HL-60 (cell line): ENCODE data around the gene NUMB.

Experiments
- CTCF ChIP-seq: IDR thresholded peaks from one replicate; pipeline ENCODE4 v1.5.1; 2011; ENCODE audit warnings: low read length, control low read depth, inconsistent platforms; ENCODE audit not compliant: insufficient read depth
- POLR2AphosphoS5 ChIP-seq: IDR thresholded peaks from 2 replicates; pipeline ENCODE4 v1.6.1; 2012; ENCODE audit warnings: low read depth
- TF ChIP-seq, protein P1 (sequence below): IDR thresholded peaks from 2 replicates; pipeline ENCODE4 v1.6.1; 2012; ENCODE audit warnings: low read depth; ENCODE audit not compliant: insufficient replicate concordance

DNA sequence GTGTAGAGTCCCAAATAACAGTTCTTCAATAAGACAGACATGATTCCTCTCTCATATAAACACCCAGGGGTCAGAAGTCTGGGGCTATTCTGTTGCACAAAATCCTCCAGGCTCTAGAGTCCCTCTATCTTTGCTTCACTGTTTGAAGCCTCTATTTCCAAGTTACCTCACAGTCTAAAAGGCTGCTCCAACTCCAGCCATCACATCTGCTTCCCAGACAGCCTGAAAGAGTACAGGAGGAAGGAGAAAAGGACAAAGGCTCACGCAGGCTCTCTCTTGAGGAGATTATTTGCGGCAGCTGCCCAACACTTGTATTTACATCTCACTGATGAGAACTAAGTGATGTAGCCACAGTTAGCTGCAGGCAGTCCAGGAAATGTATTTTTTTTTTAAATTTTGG, 214.6 kb downstream of the NUMB start:
- TF ChIP-seq CTCF (no peak), POLR2AphosphoS5 (no peak)
- TF ChIP-seq, protein P1, sequence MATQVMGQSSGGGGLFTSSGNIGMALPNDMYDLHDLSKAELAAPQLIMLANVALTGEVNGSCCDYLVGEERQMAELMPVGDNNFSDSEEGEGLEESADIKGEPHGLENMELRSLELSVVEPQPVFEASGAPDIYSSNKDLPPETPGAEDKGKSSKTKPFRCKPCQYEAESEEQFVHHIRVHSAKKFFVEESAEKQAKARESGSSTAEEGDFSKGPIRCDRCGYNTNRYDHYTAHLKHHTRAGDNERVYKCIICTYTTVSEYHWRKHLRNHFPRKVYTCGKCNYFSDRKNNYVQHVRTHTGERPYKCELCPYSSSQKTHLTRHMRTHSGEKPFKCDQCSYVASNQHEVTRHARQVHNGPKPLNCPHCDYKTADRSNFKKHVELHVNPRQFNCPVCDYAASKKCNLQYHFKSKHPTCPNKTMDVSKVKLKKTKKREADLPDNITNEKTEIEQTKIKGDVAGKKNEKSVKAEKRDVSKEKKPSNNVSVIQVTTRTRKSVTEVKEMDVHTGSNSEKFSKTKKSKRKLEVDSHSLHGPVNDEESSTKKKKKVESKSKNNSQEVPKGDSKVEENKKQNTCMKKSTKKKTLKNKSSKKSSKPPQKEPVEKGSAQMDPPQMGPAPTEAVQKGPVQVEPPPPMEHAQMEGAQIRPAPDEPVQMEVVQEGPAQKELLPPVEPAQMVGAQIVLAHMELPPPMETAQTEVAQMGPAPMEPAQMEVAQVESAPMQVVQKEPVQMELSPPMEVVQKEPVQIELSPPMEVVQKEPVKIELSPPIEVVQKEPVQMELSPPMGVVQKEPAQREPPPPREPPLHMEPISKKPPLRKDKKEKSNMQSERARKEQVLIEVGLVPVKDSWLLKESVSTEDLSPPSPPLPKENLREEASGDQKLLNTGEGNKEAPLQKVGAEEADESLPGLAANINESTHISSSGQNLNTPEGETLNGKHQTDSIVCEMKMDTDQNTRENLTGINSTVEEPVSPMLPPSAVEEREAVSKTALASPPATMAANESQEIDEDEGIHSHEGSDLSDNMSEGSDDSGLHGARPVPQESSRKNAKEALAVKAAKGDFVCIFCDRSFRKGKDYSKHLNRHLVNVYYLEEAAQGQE: no peak
